Chondrocyte (in vitro differentiated cells): ENCODE measurements around the gene PDILT. TPM values are rescaled to one million over a fixed set of nuclear protein-coding genes. Genes with fewer than 3 reads are reported as not detected.

Source experiments
- DNase-seq: peaks from one replicate; pipeline ENCODE4 v3.0.0; 2021; ENCODE audit warnings: mixed read lengths, low spot score
- H3K27ac Mint-ChIP-seq: one replicate; pipeline ENCODE4 v1.8.0; 2021; ENCODE audit warnings: mild to moderate bottlenecking, moderate library complexity, mixed read lengths; ENCODE audit not compliant: unreplicated experiment
- H3K27me3 Mint-ChIP-seq: 2 replicates; pipeline ENCODE4 v1.8.0; 2021; ENCODE audit warnings: low read depth, mixed read lengths
- H3K36me3 Mint-ChIP-seq: 2 replicates; pipeline ENCODE4 v1.8.0; 2021; ENCODE audit warnings: low read depth, mixed read lengths
- H3K4me1 Mint-ChIP-seq: 2 replicates; pipeline ENCODE4 v1.8.0; 2021; ENCODE audit warnings: low read depth, mild to moderate bottlenecking, mixed read lengths
- H3K4me3 Mint-ChIP-seq: one replicate; pipeline ENCODE4 v1.8.0; 2021; ENCODE audit warnings: mild to moderate bottlenecking, moderate library complexity, mixed read lengths; ENCODE audit not compliant: unreplicated experiment
- H3K9me3 Mint-ChIP-seq: 2 replicates; pipeline ENCODE4 v1.8.0; 2021; ENCODE audit warnings: low read depth, mixed read lengths
- total RNA-seq: library from RNA; stranded (reverse); gene quantifications from 3 replicates; pipeline ENCODE4 v1.2.1, GENCODE V29; 2021
- TF ChIP-seq, protein P1 (sequence below): fragments of 200-600 bp; sonication (generic); IDR thresholded peaks from 2 replicates; pipeline ENCODE4 v1.5.0; 2021; ENCODE audit warnings: antibody characterized with exemption, mild to moderate bottlenecking, moderate library complexity

Gene PDILT
- total RNA-seq, 1 donor from 2014 or later, result not detected

DNA sequence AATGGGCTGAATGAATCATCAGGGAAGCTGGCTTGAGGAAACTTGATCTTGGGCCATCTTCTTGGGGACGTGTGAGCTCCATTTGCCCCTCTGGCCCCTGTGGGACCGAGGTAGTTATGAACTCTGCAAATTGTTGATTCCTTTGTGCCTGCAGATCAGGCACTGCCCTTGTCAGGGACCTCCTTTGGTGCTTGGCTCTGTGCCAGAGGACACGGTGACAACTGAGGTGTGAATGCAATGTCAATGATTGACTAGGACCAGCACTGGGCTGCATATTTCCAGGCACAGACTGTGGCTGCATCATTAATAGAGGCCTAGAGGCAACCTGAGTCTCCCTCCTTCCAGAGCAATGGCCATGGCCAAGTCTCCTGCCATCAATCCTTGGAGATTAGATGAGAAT lies 23.8 kb downstream of the PDILT start:
- TF ChIP-seq, protein P1, sequence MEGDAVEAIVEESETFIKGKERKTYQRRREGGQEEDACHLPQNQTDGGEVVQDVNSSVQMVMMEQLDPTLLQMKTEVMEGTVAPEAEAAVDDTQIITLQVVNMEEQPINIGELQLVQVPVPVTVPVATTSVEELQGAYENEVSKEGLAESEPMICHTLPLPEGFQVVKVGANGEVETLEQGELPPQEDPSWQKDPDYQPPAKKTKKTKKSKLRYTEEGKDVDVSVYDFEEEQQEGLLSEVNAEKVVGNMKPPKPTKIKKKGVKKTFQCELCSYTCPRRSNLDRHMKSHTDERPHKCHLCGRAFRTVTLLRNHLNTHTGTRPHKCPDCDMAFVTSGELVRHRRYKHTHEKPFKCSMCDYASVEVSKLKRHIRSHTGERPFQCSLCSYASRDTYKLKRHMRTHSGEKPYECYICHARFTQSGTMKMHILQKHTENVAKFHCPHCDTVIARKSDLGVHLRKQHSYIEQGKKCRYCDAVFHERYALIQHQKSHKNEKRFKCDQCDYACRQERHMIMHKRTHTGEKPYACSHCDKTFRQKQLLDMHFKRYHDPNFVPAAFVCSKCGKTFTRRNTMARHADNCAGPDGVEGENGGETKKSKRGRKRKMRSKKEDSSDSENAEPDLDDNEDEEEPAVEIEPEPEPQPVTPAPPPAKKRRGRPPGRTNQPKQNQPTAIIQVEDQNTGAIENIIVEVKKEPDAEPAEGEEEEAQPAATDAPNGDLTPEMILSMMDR, result no peak
- Mint-ChIP-seq H3K36me3 (no peaks in the 10 kb centered on the region), H3K27me3 (peaks cover 14% of the 10 kb centered on the region), H3K27ac (no peak overlapping the region), H3K4me1 (peaks cover 1% of the 10 kb centered on the region), H3K9me3 (no peaks in the 10 kb centered on the region), H3K4me3 (no peak overlapping the region)
- no peak for DNase-seq

DNA sequence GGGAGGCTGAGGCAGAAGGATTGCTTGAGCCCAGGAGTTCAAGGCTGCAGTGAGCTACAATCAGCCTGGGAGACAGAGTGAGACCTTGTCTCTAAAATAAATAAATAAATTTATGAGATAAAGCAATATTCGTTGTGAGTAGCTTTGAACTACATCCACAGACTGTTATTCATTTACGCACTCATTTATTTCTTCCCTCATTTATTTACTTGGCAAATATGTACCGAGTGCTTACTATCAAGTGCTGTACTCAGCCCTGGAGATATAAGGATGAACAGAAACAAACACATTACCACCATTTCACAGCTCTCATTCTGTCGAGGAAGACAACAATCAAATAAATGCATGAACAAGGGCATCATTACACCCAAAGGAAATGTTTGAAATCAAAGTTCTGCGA lies 27.4 kb downstream of the PDILT start:
- no peak for DNase-seq
- Mint-ChIP-seq H3K9me3 (peaks cover 3% of the 10 kb centered on the region), H3K36me3 (no peaks in the 10 kb centered on the region), H3K27ac (no peak overlapping the region), H3K27me3 (peaks cover 21% of the 10 kb centered on the region), H3K4me3 (no peak overlapping the region), H3K4me1 (no peaks in the 10 kb centered on the region)
- TF ChIP-seq, protein P1, result no peak

DNA sequence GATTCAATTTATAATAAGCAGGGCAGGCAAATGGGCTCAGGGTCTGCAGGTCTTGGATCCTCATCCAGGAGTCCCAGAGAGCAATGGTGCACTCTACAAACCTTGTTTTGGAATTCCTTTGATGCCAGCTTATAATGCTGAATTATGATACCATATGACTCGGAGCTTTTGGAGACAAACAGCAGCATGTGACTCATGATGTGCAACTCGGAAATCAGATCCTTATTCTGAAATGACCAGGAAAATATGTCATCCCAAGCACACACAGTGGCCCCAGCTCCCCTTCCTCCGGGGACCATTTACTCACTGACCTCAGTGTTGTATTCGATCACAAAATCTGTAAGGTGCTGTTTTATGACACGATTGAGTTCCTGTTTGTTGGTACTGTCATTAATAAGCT lies 31.8 kb downstream of the PDILT start:
- H3K9me3 Mint-ChIP-seq, result peaks cover 3% of the 10 kb centered on the region
- H3K27ac Mint-ChIP-seq, result no peak overlapping the region
- peaks cover 18% of the 10 kb centered on the region for H3K27me3 Mint-ChIP-seq
- no peaks in the 10 kb centered on the region for H3K4me1 Mint-ChIP-seq
- TF ChIP-seq, protein P1, result no peak
- DNase-seq, result no peak
- H3K4me3 Mint-ChIP-seq, result no peak overlapping the region
- H3K36me3 Mint-ChIP-seq, result no peaks in the 10 kb centered on the region

DNA sequence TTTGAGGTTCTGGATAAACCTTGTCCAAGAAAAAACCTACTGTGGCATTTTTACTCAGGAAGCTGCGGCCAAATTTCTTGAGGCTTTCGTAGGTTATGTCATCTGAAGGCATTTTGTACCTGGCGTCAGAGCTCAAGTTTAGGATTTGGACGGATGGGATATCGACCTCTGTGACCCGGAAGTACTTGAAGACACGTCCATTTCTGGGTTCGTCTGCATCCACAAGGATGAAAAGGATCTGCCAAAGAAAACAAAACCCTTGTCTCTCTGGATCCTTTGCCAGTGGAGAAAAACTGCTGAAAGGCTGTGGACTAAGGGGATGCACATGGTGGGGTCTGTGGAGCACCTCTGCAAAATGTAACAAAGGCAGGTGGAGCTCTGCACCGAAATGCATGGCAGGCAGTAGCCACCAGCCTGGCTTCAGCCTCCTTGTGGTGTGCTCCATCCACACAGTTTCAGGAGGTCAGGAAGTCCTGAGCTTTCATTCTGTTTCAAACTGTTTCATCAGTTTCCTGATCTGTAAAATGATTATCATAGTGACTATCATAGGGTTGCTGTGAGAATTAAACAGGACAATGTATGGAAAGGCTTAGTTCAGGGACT lies 35.0 kb downstream of the PDILT start:
- Mint-ChIP-seq H3K4me1 (no peaks in the 10 kb centered on the region), H3K36me3 (no peaks in the 10 kb centered on the region), H3K9me3 (peaks cover 3% of the 10 kb centered on the region), H3K27ac (no peak overlapping the region), H3K27me3 (peaks cover 15% of the 10 kb centered on the region), H3K4me3 (no peak overlapping the region)
- TF ChIP-seq, protein P1, result no peak
- no peak for DNase-seq

DNA sequence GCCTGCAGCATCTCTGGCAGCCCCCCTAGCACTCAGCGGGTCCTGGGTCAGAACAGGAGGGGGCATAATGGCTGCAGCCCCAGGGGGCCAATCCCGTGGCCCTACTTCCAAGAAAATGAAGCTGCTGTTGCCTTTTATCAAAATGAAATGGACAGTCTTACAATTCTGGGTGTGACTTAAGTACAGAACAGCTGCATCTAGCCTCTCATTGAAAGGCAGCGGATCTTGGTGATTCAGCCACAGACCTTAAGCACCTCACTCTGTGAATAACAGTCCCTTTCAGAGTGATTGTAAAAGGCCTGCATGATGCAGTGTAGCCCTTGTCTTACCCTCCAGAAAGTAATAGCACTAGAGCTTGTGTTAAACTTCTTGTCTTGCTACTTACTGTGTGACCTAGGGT lies 40.5 kb downstream of the PDILT start:
- no peak overlapping the region for H3K27ac Mint-ChIP-seq
- H3K4me3 Mint-ChIP-seq, result no peak overlapping the region
- no peak for DNase-seq
- TF ChIP-seq, protein P1, result no peak
- peaks cover 17% of the 10 kb centered on the region for H3K27me3 Mint-ChIP-seq
- H3K4me1 Mint-ChIP-seq, result peaks cover 5% of the 10 kb centered on the region
- H3K9me3 Mint-ChIP-seq, result no peaks in the 10 kb centered on the region
- H3K36me3 Mint-ChIP-seq, result no peaks in the 10 kb centered on the region
